ENCODE measurements around the gene HECW1.

- TF ChIP-seq NFYB (CRISPR knock-in tag; IDR thresholded peaks at IDR 0.05) (no peak), CTCF (CRISPR knock-in tag; IDR thresholded peaks at IDR 0.05) (no peak), POLR2A (IDR thresholded peaks at IDR 0.05; ENCODE audit: insufficient read depth in 1 of 2, low read depth in 2 of 2, low read length in 2 of 2) (no peak), RFX5 (IDR thresholded peaks at IDR 0.05; ENCODE audit: low read depth, low read length) (no peak), POLR2AphosphoS5 (IDR thresholded peaks at IDR 0.05; ENCODE audit: low read depth, low read length) (no peak), ZNF138 (CRISPR knock-in tag; IDR thresholded peaks at IDR 0.05; ENCODE audit: low read depth) (no peak), ZFP36L1 (CRISPR knock-in tag; IDR thresholded peaks at IDR 0.05) (no peak), ZNF253 (CRISPR knock-in tag; IDR thresholded peaks at IDR 0.05; ENCODE audit: borderline replicate concordance) (no peak)
These were observed 54.2 kb downstream of the HECW1 start for GRCh38 chr7:43166686-43167085.

Measured in HepG2 (cell line).